ENCODE results near the gene DTYMK. TPM values are rescaled to one million over a fixed set of nuclear protein-coding genes. Genes with fewer than 3 reads are reported as not detected.

The DTYMK gene
- total and polyA plus RNA-seq, 10 of the 15 experiments (the other 5 are each of a cell fraction or from before 2014, with no cell fraction given), result 7.0 to 220 (median 59.3) TPM

DNA sequence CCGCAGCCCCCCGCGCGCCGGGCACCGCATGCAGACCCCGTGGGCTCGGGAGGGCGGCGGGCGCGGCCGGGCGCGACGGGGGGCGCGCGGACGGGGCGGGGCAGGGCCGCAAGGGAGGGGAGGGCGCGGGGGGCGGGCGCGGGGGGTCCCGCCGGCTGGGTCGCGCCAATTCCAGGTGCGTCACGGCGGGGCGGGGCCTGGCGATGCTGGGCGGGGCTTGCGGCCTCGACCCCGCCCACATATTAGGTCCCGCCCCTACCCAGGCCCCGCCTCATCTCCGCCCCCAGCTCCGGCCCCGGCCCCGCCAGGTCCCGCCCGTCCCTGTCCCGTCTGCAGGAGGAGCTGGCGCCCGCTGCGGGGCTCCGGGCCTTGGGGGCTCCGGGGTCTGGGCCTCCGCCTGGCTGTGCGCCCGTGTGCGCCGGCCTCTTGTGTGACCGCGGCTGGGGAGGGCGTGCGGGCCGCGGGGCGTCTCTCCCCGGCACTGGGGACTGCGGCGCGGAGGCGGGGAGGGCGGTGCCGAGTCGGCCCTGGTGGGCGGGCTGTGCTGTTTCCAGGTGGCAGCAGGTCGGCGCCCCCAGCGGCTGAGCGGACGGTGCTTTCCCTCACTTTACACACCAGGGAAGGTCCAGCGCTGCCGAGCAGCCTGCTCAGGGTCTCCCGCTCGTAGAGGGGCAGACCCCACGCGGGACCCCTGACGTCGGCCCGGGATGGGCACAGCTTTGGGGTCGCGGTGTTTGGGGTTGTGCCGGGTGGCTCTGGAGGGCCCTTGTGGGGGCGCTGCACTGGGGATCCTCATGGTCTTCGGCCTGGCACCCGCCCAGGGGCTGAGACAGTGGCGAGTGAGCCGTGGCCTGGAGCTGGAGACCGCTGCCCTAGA, 15.8 kb upstream of the DTYMK start (continued):
- TF ChIP-seq, protein P1, sequence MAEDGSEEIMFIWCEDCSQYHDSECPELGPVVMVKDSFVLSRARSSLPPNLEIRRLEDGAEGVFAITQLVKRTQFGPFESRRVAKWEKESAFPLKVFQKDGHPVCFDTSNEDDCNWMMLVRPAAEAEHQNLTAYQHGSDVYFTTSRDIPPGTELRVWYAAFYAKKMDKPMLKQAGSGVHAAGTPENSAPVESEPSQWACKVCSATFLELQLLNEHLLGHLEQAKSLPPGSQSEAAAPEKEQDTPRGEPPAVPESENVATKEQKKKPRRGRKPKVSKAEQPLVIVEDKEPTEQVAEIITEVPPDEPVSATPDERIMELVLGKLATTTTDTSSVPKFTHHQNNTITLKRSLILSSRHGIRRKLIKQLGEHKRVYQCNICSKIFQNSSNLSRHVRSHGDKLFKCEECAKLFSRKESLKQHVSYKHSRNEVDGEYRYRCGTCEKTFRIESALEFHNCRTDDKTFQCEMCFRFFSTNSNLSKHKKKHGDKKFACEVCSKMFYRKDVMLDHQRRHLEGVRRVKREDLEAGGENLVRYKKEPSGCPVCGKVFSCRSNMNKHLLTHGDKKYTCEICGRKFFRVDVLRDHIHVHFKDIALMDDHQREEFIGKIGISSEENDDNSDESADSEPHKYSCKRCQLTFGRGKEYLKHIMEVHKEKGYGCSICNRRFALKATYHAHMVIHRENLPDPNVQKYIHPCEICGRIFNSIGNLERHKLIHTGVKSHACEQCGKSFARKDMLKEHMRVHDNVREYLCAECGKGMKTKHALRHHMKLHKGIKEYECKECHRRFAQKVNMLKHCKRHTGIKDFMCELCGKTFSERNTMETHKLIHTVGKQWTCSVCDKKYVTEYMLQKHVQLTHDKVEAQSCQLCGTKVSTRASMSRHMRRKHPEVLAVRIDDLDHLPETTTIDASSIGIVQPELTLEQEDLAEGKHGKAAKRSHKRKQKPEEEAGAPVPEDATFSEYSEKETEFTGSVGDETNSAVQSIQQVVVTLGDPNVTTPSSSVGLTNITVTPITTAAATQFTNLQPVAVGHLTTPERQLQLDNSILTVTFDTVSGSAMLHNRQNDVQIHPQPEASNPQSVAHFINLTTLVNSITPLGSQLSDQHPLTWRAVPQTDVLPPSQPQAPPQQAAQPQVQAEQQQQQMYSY (CRISPR knock-in tag; IDR thresholded peaks at IDR 0.05), result no peak
- peak; percentile 65; the same call in 1 of the 2 replicates for TF ChIP-seq SMARCA5 (IDR thresholded peaks at IDR 0.05)
- no peak for TF ChIP-seq SMC3 (IDR thresholded peaks at IDR 0.05; ENCODE audit: borderline replicate concordance, low read length)
- 0 out of 2 replicates have a peak, but pooled peaks have one; percentile 5 for TF ChIP-seq YY1 (IDR thresholded peaks at IDR 0.05; ENCODE audit: low read depth, low read length)

All from GM12878 (cell line).